ENCODE measurements around the gene TSPAN11.

GRCh38 chr12:31016057-31016456 lies 89.5 kb downstream of the TSPAN11 start:
- no peak for TF ChIP-seq CTCF (IDR thresholded peaks at IDR 0.05)
- no peak for TF ChIP-seq ZFX (IDR thresholded peaks at IDR 0.05; ENCODE audit: borderline replicate concordance)

Data from 22Rv1 (cell line).